Cardiac fibroblast (primary cell): ENCODE measurements around the gene COG3.

ENCODE experiments used
- DNase-seq, 2 donors: peaks; one replicate each; pipeline versions ENCODE4 v3.0.0 to v3.0.0-alpha.2; 2010; ENCODE audit warnings: low read depth in 2 of 2
- H3K4me3 ChIP-seq, 2 donors: replicated peaks in 1 of 2; 1 replicate in 1 of 2; 2 replicates in 1 of 2; pipeline ENCODE4 v1.5.1; 2011; ENCODE audit warnings: low read depth in 2 of 2, low read length in 2 of 2, mild to moderate bottlenecking in 2 of 2, moderate library complexity in 1 of 2
- CTCF ChIP-seq: IDR thresholded peaks from one replicate; pipeline ENCODE4 v1.5.1; 2011; ENCODE audit warnings: low read depth, mild to moderate bottlenecking, low read length, inconsistent platforms

COG3 gene

GRCh38 chr13:45548281-45548680, 83.5 kb downstream of the COG3 start:
- DNase-seq: no peak
- TF ChIP-seq CTCF: no peak

GRCh38 chr13:45554604-45555109, 89.9 kb downstream of the COG3 start:
- no peak for DNase-seq
- H3K4me3 ChIP-seq: no peak overlapping the region
- TF ChIP-seq CTCF: no peak

More at GRCh38 chr13:45548281-45548680, 83.5 kb downstream of the COG3 start:
- H3K4me3 ChIP-seq: no peak overlapping the region

GRCh38 chr13:45564133-45564776, 99.5 kb downstream of the COG3 start:
- peak; percentile 45 to 66 for DNase-seq
- no peak for TF ChIP-seq CTCF

DNA sequence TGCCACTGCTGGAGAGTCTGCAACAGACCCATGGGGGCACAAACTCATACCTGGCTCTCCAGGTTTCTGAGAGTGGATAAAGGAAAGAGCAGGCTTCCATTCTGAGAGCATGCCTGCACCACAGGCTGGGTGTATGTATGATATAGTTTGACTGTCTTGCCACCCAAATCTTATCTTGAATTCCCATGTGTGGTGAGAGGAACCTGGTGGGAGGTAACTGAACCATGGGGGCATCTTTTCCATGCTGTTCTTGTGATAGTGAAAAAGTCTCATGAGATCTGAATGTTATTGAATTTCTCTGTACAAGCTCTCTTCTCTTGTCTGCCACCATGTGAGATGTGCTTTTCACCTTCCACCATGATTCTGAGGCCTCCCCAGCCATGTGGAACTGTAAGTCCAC, 100.6 kb downstream of the COG3 start:
- DNase-seq: no peak
- H3K4me3 ChIP-seq: no peak overlapping the region
- no peak for TF ChIP-seq CTCF

More at GRCh38 chr13:45564133-45564776, 99.5 kb downstream of the COG3 start:
- H3K4me3 ChIP-seq: no peak overlapping the region

DNA sequence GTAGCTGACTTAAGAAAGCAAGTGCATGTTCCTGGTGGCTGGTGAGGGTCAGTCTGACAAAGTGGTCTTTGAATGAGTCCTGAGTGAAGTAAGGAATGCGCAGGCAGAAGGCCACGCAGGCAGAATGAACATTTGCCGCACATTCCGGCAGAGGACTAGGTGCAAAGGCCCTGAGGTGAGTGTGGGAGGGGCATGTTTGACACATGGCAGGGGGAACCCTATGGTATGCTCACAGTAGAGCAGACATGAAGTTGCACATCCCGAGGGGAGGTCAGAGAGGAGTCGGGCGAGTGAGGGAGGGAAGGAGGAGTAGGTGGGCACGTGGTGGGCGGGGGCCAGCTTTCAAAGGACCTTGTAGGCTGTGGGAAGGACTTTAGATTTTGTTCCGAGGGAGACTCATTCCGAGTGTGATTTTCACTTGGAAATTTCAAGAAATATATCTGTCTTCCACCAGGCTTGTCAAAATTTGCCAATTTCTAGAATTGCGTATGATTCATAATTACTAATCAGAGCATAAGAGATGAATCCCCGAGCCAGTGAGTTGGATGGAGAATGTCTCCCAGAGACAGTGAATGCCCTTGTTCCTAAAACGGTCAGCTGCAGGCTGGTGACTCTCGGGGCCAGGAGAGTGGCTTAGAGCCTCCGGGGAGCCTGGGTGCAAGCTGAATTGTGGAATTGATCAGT, 110.5 kb downstream of the COG3 start:
- no peak for TF ChIP-seq CTCF
- peak in 1 of 2 donors; percentile 2 for DNase-seq

DNA sequence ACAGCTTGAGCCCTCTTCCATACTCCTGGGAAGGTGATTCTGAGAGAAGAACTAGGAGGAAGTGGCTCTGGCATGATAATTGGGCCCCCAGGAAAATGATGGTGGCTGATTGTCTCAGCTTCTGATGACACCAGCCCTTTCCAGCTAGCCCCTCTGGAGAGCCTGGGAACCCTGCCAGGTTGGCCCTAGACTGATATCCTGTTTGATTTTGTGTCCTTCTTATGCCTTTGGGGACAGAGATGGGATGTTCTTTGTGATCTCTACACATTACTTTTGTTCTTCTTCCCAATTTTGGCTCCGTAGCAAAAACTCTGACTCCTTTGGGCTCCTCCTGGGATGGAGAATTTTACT, 111.1 kb downstream of the COG3 start:
- TF ChIP-seq CTCF: no peak
- H3K4me3 ChIP-seq: no peak overlapping the region
- DNase-seq: no peak

More for the DNA sequence above, 110.5 kb downstream of the COG3 start:
- no peak overlapping the region for H3K4me3 ChIP-seq
